HL-60/S4 treated with retinoic acid at 250 ng/mL for 4 days and 3 days (cell line): ENCODE results near the gene DNAAF3.

Experiments
- in situ Hi-C: fragments of 300-500 bp; cut with MboI; formaldehyde crosslinking; loops from 2 replicates; pipeline ENCODE4 v1.7.0; 2022; ENCODE audit warnings: low sequenced_read_pairs

The DNAAF3 gene

DNA sequence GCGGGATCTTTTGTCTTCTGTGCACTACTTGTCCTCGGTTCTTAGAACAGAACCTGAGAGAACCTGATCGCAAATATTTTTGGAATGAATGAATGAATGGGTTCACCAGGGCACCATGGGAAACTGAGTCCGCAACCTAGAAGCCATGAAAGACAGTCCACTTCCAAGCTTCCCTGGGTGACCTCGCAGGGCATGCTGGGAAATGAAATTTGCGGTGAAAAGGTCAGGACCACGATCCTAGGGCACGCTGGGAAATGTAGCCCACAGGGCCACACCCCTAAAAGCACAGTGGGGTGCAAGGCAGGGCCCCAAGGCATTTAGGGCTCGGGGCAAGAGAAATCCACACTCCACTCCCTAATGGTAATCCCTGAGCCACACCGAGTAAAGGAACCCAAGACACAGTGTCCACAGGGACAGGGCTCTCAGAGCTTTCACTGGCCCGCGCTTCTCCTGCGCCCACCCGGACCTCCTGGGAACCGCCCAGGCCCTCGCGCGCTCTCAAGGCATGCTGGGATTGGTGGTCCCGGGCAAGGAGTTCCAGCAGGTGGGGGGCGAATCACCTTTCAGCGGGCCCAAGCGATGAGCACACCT, 47.9 kb downstream of the DNAAF3 start:
- in situ Hi-C loops, result no loop called here

GRCh38 chr19:55117663-55118391, 48.6 kb downstream of the DNAAF3 start:
- in situ Hi-C loops, result no loop called here

DNA sequence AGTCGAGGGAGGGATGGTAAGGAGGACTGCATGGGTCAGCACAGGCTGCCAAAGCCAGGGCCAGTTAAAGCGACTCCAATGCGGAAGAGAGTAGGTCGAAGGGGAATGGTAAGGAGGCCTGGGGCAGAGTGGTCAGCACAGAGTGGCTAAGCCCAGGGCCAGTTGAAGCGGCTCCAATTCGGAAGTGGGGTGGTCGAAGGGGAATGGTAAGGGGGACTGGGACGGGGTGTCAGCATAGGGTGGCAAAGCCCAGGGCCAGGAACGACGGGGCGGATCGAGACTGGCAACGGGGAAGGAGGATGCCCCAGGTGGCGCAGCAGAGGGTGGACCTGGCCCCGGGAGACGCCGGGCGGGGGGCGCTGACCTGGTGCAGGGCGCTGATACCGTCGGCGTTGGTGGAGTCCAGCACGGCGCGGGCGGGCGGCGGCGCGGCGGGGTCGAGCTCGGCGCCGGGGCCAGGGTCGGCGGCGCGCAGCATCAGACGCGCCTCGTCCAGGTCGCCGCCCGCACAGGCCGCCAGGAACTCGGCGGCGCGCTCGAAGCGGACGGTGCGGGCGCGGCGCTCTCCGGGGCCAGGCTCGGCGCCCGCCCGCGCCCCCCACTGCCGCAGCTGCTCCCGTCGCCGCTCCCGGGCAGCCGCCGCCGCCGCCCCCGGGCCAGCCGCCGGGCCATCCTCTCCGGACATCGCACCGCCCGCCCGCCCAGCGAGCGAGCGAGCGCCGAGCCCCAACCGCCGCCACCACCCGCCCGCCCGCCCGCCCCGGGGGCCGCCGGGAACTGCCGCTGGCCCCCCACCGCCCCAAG, 49.4 kb downstream of the DNAAF3 start, which contains the start of gene PPP1R12C:
Gene PPP1R12C, minus strand, starts transcription at position 779 of the 804 bp plus-strand sequence. Its CDS starts 94 bp downstream, at position 685.
- in situ Hi-C loops, result no loop called here

GRCh38 chr19:55116232-55116858, 50.1 kb downstream of the DNAAF3 start:
- in situ Hi-C loops, result no loop called here

- in situ Hi-C loops, result no loop called here
Observed at GRCh38 chr19:55115446-55116065, 50.9 kb downstream of the DNAAF3 start.

GRCh38 chr19:55114566-55115145, 51.8 kb downstream of the DNAAF3 start:
- in situ Hi-C loops, result no loop called here

- in situ Hi-C loops, result no loop called here
Observed at GRCh38 chr19:55113570-55114039, 52.8 kb downstream of the DNAAF3 start.

- in situ Hi-C loops, result no loop called here
Observed at GRCh38 chr19:55112777-55113569, 53.4 kb downstream of the DNAAF3 start.

GRCh38 chr19:55112246-55112776, 54.1 kb downstream of the DNAAF3 start:
- in situ Hi-C loops, result no loop called here

DNA sequence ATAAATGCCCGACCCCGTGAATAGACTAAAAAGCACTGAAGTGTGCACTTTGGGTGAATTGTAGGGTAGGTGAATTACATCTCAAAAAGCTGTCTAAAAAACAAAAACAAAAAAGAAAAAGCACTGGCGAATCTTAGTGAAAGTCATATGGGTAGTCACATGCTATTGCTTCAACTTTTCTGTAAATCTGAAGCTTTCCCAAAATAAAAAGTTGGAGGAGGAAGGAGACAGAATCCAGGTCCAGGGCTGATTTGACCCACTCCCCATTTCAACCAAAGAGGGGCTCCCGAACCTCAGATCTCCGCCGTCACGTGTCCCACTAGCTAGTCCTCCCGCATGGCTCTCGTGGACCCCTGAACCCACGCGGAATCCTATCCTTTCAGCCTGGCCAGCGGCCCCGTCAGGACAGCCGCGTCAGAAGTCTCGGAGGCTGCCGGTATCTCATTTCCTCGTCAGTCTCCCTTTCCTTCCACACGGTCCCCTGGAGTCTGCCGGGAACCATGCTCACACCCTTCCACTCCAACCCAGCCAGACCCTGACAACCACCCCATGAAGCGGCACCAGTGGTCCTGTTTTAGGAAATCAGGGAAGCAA, 55.1 kb downstream of the DNAAF3 start:
- in situ Hi-C loops, result no loop called here

DNA sequence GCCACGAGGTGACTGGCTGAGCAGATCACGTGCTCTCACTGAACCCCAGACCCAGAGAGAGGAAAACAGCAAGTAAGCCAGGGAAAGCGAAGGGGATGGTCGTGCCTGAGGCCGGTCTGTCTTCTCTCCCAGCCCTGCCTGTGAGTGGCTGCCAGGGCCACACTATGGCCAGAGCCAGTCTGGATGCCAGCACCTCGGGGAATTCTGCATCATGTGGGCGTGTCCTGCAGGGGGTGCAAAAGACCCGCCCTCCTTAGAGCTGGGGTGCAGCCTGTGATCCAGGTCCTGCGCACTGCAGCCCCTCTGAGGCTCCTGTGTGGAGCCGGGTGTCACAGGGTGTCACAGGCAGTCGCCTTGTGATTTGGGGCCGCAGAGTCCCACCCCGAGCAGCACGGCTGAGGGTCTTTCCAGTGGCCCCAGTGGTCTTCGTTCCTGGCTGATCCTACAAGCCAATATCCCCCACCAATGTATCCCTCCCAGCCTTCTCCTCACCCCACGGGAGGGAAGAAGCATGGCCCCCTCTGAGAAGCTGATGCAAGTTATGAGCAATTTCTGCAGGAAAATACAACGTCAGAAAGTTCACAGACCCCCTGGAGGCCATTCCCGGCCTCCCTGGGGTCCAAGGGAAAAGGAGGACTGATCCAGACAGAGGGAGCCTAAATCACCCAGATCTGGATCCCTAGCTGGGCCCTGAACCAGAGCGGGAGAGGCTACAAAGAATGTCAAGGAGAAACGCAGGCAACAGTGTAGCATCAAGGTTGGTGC, 56.7 kb downstream of the DNAAF3 start:
- in situ Hi-C loops, result no loop called here
